GM21526 (cell line): ENCODE data around the gene LETM1.

Experiments
- ATAC-seq: cut with Tn5 transposase; IDR thresholded peaks from one replicate; pipeline ENCODE4 v1.9.1; 2021; ENCODE audit warnings: moderate library complexity; ENCODE audit not compliant: unreplicated experiment, low FRiP score

LETM1 gene

GRCh38 chr4:1784395-1784788, 71.6 kb downstream of the LETM1 start:
- ATAC-seq: no peak

GRCh38 chr4:1783970-1784369, 72.0 kb downstream of the LETM1 start:
- no peak for ATAC-seq

- no peak for ATAC-seq
Measured at GRCh38 chr4:1783015-1783414, 72.9 kb downstream of the LETM1 start.

DNA sequence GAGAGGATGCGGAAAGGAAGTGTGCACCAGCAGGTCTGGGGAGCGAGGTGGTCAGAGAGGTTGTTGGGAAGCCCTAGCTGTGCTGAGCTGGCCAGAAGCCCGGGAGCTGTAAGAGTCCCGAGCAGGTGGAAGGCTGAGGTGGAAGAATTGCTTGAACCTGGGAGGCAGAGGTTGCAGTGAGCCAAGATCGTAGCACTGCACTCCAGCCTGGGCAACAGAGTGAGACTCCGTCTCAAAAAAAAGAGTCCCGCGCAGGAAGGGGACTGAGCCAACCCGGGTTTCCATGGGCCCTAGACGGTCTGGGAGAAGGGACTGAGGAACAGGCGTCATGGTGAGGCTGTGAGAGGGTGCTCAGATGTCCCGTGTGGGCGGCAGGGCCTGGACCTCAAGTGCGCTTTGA, 75.5 kb downstream of the LETM1 start:
- no peak for ATAC-seq

DNA sequence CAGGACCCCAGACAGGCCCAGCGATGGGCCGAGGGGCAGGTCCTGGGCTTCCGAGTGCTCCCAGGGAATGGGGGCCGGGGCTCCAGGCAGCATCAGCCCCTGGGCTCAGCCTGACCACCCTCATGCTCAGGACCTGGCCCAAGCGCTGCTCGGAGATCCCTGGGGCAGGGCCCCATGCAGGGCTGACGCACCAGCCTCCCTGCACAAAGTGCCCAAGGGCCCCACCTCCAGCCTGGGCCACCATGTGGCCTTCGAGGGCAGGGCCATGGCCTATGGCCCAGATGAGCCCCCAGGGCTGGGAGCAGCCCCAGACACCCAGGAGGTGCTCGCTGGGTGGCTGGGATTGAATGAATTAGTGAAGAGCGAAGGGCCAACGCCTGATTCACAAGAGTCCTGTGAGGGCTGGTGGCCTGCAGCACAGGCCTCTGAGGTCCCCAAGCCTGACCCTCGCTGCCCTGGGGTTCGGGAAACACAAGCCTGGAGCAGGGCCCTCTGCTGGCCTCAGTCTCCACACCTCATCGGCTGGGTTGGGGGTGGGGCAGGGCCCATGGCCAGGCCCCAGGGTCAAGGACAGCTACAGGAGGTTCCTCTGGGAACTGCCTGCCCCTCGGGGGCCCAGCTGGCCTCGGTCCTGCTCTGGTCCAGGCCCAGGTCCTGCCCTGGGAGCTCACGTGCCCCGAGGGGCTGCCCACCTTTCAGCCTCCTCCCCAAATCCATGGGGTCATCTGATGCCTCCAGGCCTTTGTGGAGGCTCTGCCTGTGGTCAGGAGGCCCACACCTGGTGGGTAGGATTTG, 76.2 kb downstream of the LETM1 start:
- no peak for ATAC-seq

DNA sequence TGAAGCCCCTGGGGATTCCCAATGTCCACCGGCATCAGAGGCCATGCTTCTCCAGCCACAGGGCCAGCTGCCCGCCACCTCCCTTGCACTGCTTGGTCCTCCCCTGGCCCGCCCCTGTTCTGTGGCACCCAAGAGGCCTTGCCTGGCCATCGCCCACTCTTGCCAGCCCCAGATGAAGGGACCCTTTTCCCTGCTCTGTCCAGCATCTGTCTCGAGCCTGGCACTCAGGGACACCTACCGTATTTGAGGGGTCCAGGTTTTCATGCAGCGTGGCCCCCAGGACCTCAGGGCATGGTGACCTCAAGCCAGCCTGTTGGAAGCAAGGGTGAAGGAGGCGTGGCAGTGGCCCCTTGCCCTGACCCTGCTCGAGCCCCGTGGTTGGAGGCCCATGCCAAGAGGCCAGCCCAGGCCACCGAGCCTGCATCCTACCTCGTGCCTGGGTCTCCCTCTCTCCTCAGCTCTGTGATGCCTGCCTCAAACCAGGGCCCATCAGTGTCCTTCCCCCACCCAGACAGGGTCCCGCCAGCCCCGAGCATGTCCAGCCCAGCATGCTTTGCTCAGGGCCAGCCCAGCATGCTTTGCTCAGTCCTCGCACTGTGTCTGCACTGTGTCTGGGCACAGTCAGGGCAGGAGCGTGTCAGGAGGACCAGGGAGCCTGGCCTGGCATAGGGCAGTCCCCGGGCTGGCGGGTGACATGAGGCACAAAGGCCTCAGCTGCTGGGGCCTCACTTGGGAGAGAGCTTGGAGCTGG, 77.1 kb downstream of the LETM1 start:
- ATAC-seq: no peak

DNA sequence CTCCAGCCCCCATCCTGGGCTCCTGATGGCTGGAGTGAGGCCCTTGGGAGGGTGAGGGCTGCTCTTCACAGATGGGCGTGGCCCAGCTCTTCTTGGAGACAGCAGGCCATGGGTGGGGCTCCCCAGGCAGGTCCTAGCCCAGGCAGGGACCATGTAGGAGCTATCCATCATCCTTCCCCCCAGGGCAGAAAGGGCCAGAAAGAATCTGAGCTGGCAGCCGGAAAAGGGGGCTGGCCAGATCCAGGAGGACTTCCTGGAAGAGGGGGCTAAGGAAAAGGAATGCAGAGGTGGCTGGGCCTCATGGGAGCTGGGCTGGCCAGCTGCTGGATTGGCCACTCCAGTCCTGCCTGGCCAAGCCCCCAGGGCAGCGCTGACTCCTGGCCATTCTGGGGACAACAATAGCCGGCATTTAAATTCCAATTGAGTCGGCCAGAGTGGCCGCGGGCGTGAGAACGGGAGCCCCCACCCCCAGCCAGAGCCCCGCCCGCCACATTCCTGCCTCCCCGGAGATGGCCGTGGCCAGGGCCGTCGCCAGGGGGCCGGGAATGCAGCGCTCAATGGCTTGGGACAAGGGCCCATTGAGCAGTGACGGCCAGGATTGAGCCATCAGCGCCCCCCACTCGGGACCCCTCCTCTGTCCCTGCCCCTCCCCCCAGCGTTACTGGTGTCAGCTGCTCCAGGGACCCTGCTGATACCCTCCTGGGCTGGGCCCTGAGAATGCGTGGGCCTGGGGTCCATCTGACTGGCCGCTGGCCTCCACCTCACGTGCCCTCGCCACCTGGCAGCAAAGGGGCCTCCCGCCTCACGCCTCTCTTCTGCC, 77.9 kb downstream of the LETM1 start:
- ATAC-seq: no peak

DNA sequence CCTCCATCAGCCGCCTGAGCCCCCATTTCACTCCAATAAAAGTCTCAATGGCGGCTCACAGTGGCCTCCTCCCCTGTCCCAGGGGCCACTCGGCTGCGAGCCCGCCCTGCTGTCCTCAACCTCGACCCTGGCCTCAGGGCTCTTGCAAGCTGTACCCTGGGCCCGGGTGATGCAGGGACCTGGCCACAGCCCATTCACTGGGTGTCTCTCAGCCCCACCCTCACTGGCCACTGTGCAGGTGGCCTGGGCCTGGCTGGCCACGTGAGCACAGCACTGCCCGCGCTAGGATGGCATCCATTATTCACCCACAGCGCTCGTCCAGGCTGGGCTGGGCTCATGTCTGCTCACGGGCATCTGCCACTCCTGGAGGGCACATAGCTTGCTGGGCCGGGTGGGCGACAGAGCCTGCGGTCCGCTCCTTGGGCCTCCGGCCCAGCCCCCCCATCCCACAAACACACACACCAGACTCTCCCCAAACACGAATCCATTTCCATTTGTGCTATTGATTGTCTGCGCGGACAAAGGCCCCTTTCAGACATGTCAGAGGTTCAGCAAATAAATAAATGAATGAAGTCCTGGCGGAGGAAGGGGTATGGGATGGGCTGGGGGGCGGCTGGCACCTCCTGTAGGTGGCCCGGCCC, 79.3 kb downstream of the LETM1 start:
- no peak for ATAC-seq

DNA sequence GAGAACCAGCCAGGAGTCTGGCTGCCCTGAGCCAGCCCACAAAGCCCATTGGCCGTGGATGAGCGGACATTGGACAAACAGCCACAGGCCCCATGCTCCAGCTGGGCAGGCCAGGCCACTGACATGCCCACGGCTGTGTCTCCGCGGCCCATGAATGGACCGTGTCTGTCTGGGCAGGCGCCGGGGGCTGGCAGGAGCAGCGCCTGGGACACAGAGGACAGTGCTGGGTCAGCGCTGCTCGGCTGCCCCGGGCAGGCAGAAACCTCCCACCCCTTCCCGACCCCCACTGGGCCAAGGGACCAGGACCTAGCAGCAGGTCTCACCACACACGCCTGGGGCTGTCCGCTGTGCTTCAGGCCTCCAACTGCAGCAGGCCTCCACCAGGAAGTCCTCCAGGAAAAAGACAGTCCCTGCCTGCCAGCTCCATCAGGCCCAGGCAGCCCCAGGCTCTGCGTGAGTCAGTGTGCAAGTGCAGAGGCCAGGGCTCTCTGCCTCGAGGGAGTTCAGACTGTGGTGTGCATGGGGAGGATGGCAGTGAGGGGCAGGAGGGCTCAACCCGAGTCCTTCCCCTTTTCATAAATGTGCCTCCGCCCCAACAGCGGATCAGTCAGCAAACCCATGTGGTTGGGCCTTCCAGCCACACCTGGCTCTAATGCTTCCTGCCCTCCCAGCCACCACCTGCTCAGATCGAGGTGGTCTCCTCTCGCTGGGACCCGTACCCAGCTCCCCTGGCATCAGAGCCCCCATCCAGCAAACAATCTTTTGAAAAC, 80.0 kb downstream of the LETM1 start:
- ATAC-seq: no peak

- no peak for ATAC-seq
Measured at GRCh38 chr4:1773754-1774153, 82.2 kb downstream of the LETM1 start.

DNA sequence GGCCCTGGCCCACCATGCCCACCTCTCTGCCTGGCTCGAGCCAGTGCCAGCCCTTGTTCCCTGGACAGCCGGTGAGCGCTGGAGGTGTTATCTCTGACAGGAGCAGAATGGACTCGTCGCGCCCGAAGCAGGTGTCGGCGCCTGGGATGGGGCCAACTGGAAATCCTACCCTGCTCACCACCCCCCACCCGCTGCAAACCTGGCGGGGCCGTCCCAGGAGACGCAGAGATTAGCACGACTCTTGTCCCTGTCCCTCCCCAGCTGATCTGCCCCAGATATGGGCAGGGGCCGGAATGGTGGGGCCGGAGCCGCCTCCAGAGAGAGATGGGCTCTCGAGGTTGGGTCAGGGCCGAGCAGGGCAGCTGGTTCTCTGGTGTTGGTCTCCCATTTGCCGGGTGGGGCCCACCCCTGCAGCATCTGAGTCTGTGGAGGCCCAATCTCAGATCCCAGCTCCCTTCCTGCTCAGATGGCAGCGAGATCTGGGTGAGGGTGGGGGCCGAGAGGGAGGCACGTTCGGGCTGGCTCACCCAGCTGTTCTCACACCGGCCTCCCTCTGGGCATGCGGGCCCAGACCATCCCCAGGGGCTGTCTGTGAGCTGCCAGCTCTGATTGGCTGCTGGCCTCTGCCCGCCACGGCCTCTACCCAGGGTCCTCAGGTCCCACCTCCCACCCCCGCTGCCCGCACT, 83.0 kb downstream of the LETM1 start:
- no peak for ATAC-seq

DNA sequence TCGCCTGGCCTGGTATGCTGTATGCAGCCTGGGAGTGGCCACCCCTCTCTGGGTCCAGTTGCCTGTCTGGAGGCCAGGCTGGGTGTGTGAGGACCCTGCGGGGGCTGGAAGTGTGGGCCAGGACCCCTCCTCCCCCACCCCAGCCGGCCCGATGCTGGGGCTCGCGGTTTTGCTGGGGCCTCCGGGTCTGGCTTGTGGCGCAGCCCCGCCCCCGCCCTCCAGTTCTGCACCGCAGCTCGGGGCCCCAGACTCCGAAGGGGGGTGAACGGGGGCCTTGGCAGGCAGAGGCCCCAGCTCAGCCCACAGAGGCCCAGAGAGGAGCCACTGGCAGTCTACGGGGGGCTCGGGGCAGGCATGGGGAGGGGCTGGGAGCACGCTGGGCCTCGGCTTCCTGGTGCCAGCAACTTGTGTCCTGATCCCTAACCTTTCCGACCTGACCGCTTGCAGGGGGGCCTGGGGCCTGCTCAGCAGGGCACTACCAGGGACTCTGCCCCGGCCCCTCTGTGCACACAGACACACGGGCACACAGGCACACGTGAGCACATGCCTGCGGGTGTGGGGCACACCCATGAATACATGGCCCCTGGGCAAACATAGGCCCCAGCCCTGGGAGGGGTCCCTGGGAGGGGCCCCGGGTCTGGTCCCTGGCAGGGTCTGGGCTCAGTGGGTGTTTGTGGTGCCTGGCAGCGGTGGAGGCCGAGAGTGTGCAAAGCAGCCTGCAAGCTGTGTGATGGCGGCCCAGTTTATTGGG, 84.2 kb downstream of the LETM1 start:
- no peak for ATAC-seq

GRCh38 chr4:1770791-1771231, 85.1 kb downstream of the LETM1 start:
- ATAC-seq: no peak

GRCh38 chr4:1770245-1770644, 85.7 kb downstream of the LETM1 start:
- ATAC-seq: no peak

- ATAC-seq: no peak
Measured at GRCh38 chr4:1769692-1770091, 86.3 kb downstream of the LETM1 start.

DNA sequence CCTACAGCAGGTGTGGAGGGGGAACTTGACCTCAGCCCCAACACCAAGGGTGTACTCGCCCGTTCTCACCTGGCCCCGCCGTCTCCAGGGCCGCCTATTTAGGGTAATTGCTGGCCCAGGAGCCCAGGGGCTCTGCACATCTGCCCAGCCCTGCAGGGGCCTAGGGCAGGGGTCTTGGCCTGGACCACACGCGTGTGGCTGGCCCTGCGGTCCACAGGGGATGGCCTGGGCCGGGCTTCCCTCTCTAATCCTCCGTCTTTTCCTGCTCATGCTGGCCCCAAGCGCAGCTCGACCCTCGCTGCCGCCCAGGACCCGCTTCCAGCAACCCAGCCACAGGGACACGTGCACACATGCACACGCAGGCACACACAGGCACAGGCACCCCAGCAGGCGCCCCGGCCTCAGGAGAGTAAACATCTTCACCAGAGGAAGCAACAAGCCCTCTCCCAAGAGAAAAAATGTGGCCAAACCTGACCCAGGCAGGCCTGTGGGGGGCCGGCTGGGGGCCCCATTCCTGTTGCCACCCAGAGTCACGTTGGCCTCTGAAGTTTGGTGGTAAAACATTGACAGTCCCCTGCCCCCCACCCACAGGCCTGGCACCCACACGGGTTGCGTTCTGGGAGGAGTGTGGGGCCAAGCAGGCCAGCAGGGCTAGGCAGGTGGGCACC, 87.5 kb downstream of the LETM1 start:
- ATAC-seq: no peak

- ATAC-seq: no peak
Measured at GRCh38 chr4:1767770-1768366, 88.1 kb downstream of the LETM1 start.
